ENCODE data around the gene SOCS6.
A peak's percentile ranks its signal among the peaks of the same experiment; 100 is the strongest.
"Not testable (repeated sequence)": the region's sequence is repeated elsewhere in the genome, so short reads cannot be mapped to it uniquely, and the experiment has no call there.

Gene SOCS6

GRCh38 chr18:70288851-70289328, at the start of gene SOCS6:
SOCS6 (plus strand) TSS chr18:70289045; CDS start chr18:70324669, 35,624 bp downstream.
- DNase-seq = peak; percentile 90

GRCh38 chr18:70243131-70243929, 45.5 kb upstream of the SOCS6 start:
- peak; percentile 40 for DNase-seq

- DNase-seq = no peak
Measured at GRCh38 chr18:70246061-70246466, 42.8 kb upstream of the SOCS6 start.

GRCh38 chr18:70249118-70249517, 39.7 kb upstream of the SOCS6 start:
- DNase-seq = no peak

GRCh38 chr18:70249861-70250260, 39.0 kb upstream of the SOCS6 start:
- not testable (repeated sequence) for DNase-seq

- peak; percentile 77 for DNase-seq
Measured at GRCh38 chr18:70250781-70251180, 38.1 kb upstream of the SOCS6 start.

GRCh38 chr18:70256184-70256583, 32.7 kb upstream of the SOCS6 start:
- no peak for DNase-seq

GRCh38 chr18:70256994-70257393, 31.9 kb upstream of the SOCS6 start:
- peak; percentile 28 for DNase-seq

GRCh38 chr18:70258243-70258642, 30.6 kb upstream of the SOCS6 start:
- no peak for DNase-seq

- DNase-seq = peak; percentile 94
Measured at GRCh38 chr18:70260683-70261082, 28.2 kb upstream of the SOCS6 start.

- peak; percentile 96 for DNase-seq
Measured at GRCh38 chr18:70261141-70261788, 27.6 kb upstream of the SOCS6 start.

- DNase-seq = no peak
Measured at GRCh38 chr18:70263336-70263735, 25.5 kb upstream of the SOCS6 start.

- DNase-seq = no peak
Measured at GRCh38 chr18:70271742-70272141, 17.1 kb upstream of the SOCS6 start.

GRCh38 chr18:70273021-70273420, 15.8 kb upstream of the SOCS6 start:
- DNase-seq = no peak

- peak; percentile 59 for DNase-seq
Measured at GRCh38 chr18:70276416-70277191, 12.2 kb upstream of the SOCS6 start.

- DNase-seq = no peak
Measured at GRCh38 chr18:70279470-70279869, 9.4 kb upstream of the SOCS6 start.

- no peak for DNase-seq
Measured at GRCh38 chr18:70280007-70280925, 8.6 kb upstream of the SOCS6 start.

- DNase-seq = no peak
Measured at GRCh38 chr18:70284976-70285620, 3.7 kb upstream of the SOCS6 start.

- no peak for DNase-seq
Measured at GRCh38 chr18:70287731-70288130, 1.1 kb upstream of the SOCS6 start.

GRCh38 chr18:70288171-70288850, 534 bp upstream of the SOCS6 start:
- peak; percentile 81 for DNase-seq

All from NCI-H69 (cell line).